PFSK-1 (cell line): Measurements from ENCODE around the gene OR10X1.

ENCODE experiments used
- FOXP2 ChIP-seq: optimal IDR thresholded peaks from 2 replicates; pipeline ENCODE3; 2011; ENCODE audit warnings: borderline replicate concordance, control low read depth, inconsistent platforms; ENCODE audit not compliant: insufficient read depth; ENCODE audit errors: extremely low read length, extremely low read depth
- POLR2AphosphoS5 ChIP-seq: IDR thresholded peaks from 2 replicates; pipeline ENCODE4 v1.6.1; 2012; ENCODE audit warnings: low read depth, mild to moderate bottlenecking, control low read depth, low read length, moderate library complexity
- SIN3A ChIP-seq: IDR thresholded peaks from 2 replicates; pipeline ENCODE4 v1.6.1; 2012; ENCODE audit warnings: mild to moderate bottlenecking, low read length, moderate library complexity, borderline replicate concordance; ENCODE audit not compliant: insufficient read depth
- TAF1 ChIP-seq: IDR thresholded peaks from 2 replicates; pipeline ENCODE4 v1.6.1; 2012; ENCODE audit warnings: low read length, control low read depth, borderline replicate concordance; ENCODE audit not compliant: insufficient read depth
- TF ChIP-seq, protein P1 (sequence below), 2 experiments: IDR thresholded peaks; 2 replicates each; pipeline versions ENCODE4 v1.6.1 to v1.8.0; 2011 to 2012; ENCODE audit warnings: low read depth in 2 of 2, low read length in 2 of 2, control low read depth in 1 of 2, inconsistent platforms in 1 of 2, mild to moderate bottlenecking in 1 of 2, moderate library complexity in 1 of 2; ENCODE audit not compliant: insufficient read depth in 1 of 2

- TF ChIP-seq, protein P1, sequence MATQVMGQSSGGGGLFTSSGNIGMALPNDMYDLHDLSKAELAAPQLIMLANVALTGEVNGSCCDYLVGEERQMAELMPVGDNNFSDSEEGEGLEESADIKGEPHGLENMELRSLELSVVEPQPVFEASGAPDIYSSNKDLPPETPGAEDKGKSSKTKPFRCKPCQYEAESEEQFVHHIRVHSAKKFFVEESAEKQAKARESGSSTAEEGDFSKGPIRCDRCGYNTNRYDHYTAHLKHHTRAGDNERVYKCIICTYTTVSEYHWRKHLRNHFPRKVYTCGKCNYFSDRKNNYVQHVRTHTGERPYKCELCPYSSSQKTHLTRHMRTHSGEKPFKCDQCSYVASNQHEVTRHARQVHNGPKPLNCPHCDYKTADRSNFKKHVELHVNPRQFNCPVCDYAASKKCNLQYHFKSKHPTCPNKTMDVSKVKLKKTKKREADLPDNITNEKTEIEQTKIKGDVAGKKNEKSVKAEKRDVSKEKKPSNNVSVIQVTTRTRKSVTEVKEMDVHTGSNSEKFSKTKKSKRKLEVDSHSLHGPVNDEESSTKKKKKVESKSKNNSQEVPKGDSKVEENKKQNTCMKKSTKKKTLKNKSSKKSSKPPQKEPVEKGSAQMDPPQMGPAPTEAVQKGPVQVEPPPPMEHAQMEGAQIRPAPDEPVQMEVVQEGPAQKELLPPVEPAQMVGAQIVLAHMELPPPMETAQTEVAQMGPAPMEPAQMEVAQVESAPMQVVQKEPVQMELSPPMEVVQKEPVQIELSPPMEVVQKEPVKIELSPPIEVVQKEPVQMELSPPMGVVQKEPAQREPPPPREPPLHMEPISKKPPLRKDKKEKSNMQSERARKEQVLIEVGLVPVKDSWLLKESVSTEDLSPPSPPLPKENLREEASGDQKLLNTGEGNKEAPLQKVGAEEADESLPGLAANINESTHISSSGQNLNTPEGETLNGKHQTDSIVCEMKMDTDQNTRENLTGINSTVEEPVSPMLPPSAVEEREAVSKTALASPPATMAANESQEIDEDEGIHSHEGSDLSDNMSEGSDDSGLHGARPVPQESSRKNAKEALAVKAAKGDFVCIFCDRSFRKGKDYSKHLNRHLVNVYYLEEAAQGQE (IDR thresholded peaks at IDR 0.05; ENCODE audit: insufficient read depth in 1 of 2, low read depth in 2 of 2, low read length in 2 of 2) = no peak
- TF ChIP-seq POLR2AphosphoS5 (no peak), TAF1 (no peak), SIN3A (no peak), FOXP2 (no peak)
Observed at GRCh38 chr1:158586942-158587341, 7.2 kb upstream of the OR10X1 start.
